HEK293 (cell line): ENCODE data around the gene TRPC6.

Experiments
- ZIC2 ChIP-seq: fragments of 450-650 bp; formaldehyde crosslinking; IDR thresholded peaks from 2 replicates; pipeline ENCODE4 v1.5.1; 2016; ENCODE audit warnings: missing biosample characterization, missing genetic modification characterization
- ZNF274 ChIP-seq, 2 experiments: fragments of 200-500 bp in 1 of 2; fragments of 450-650 bp in 1 of 2; sonication (Bioruptor generic) in 1 of 2; formaldehyde crosslinking in 1 of 2; IDR thresholded peaks; 2 replicates each; pipeline versions ENCODE4 v1.5.1 to v1.6.1; 2014 to 2016; ENCODE audit warnings: borderline replicate concordance in 1 of 2, inconsistent platforms in 1 of 2, low read length in 1 of 2, missing biosample characterization in 1 of 2, missing genetic modification characterization in 1 of 2
- ZNF530 ChIP-seq: fragments of 450-650 bp; formaldehyde crosslinking; IDR thresholded peaks from 2 replicates; pipeline ENCODE4 v1.5.1; 2016; ENCODE audit warnings: low read depth, missing biosample characterization, missing genetic modification characterization
- ZNF548 ChIP-seq: fragments of 450-650 bp; formaldehyde crosslinking; IDR thresholded peaks from 2 replicates; pipeline ENCODE4 v1.5.1; 2016; ENCODE audit warnings: missing biosample characterization, missing genetic modification characterization
- ZNF624 ChIP-seq: fragments of 450-650 bp; formaldehyde crosslinking; IDR thresholded peaks from 2 replicates; pipeline ENCODE4 v1.5.1; 2017; ENCODE audit warnings: missing biosample characterization, missing genetic modification characterization
- TF ChIP-seq, protein P1 (sequence below): fragments of 450-650 bp; formaldehyde crosslinking; IDR thresholded peaks from 2 replicates; pipeline ENCODE4 v1.5.1; 2016; ENCODE audit warnings: missing biosample characterization, missing genetic modification characterization
- TF ChIP-seq, protein P2 (sequence below): fragments of 450-650 bp; formaldehyde crosslinking; IDR thresholded peaks from 2 replicates; pipeline ENCODE4 v1.5.1; 2016; ENCODE audit warnings: missing biosample characterization, missing genetic modification characterization
- TF ChIP-seq, protein P3 (sequence below): fragments of 450-650 bp; formaldehyde crosslinking; optimal IDR thresholded peaks from 2 replicates; pipeline ENCODE3; 2016; ENCODE audit warnings: missing biosample characterization, mild to moderate bottlenecking, missing genetic modification characterization

DNA sequence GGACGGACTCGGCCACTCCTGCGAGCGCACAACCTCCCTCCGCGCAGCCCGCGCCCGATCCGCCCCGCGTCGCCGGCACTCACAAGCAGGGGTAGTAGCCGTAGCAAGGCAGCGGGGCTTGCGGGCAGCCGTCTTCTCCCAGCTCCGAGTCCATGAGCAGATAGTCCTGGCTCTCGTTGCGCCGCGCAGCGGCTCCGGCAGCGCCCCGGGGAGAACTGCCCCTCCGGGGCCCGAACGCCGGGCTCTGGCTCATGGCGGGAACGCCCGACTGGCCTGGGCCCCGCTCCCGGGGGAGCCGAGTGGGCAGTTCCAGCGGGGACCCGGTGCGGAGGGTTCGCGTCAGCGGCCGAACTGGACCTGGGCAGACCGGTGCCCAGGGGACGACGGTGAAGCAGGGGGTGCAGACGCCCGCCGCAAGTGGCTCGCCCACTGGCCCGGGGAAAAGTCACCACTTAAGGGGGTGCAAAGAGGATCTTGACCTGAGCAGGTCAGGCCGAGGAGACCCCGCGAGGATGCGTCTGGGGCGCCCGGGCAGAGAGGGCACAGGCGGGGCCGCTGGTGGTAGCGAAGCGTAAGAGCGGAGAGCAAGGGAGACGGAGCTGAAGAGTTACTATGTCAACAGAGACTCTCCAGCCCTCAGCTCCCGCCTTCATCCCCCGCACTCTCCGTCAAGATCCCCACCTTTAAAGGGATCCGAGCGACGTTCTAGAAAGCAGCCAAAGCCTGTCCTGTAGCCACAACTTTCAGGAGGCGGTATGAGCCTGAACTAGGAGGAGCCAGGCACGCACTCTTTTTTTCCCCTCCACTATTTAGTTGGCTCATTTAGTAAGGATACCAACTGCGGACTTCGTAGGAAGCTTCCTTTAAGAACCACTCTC is at the start of gene TRPC6:
- TF ChIP-seq, protein P1, sequence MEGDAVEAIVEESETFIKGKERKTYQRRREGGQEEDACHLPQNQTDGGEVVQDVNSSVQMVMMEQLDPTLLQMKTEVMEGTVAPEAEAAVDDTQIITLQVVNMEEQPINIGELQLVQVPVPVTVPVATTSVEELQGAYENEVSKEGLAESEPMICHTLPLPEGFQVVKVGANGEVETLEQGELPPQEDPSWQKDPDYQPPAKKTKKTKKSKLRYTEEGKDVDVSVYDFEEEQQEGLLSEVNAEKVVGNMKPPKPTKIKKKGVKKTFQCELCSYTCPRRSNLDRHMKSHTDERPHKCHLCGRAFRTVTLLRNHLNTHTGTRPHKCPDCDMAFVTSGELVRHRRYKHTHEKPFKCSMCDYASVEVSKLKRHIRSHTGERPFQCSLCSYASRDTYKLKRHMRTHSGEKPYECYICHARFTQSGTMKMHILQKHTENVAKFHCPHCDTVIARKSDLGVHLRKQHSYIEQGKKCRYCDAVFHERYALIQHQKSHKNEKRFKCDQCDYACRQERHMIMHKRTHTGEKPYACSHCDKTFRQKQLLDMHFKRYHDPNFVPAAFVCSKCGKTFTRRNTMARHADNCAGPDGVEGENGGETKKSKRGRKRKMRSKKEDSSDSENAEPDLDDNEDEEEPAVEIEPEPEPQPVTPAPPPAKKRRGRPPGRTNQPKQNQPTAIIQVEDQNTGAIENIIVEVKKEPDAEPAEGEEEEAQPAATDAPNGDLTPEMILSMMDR = no peak
- no peak for TF ChIP-seq ZNF548 (tag by site-specific recombination)
- no peak for TF ChIP-seq ZNF624 (tag by site-specific recombination)
- TF ChIP-seq ZIC2 (tag by site-specific recombination) = no peak
- TF ChIP-seq, protein P2, sequence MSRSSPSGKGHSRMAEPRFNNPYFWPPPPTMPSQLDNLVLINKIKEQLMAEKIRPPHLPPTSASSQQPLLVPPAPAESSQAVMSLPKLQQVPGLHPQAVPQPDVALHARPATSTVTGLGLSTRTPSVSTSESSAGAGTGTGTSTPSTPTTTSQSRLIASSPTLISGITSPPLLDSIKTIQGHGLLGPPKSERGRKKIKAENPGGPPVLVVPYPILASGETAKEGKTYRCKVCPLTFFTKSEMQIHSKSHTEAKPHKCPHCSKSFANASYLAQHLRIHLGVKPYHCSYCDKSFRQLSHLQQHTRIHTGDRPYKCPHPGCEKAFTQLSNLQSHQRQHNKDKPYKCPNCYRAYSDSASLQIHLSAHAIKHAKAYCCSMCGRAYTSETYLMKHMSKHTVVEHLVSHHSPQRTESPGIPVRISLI (tag by site-specific recombination) = no peak
- TF ChIP-seq ZNF530 (tag by site-specific recombination) = no peak
- no peak for TF ChIP-seq ZNF274 (IDR thresholded peaks at IDR 0.05; ENCODE audit: low read length)
- no peak for TF ChIP-seq ZNF274 (tag by site-specific recombination; IDR thresholded peaks at IDR 0.05; ENCODE audit: borderline replicate concordance)
- TF ChIP-seq, protein P3, sequence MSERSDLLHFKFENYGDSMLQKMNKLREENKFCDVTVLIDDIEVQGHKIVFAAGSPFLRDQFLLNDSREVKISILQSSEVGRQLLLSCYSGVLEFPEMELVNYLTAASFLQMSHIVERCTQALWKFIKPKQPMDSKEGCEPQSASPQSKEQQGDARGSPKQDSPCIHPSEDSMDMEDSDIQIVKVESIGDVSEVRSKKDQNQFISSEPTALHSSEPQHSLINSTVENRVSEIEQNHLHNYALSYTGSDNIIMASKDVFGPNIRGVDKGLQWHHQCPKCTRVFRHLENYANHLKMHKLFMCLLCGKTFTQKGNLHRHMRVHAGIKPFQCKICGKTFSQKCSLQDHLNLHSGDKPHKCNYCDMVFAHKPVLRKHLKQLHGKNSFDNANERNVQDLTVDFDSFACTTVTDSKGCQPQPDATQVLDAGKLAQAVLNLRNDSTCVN (tag by site-specific recombination) = peak; percentile 14
